CD4-positive, alpha-beta T cell treated with Interleukin-15 for 1 hour (primary cell): Measurements from ENCODE around the gene GLIPR1L1.
"Not testable (repeated sequence)": the region's sequence is repeated elsewhere in the genome, so short reads cannot be mapped to it uniquely, and the experiment has no call there.

Experiments used
- DNase-seq: peaks from one replicate; pipeline ENCODE4 v3.0.0-alpha.2; 2020

Gene GLIPR1L1

GRCh38 chr12:75334384-75335030 lies at the start of gene GLIPR1L1:
GLIPR1L1 (plus strand) TSS chr12:75334670; CDS start chr12:75334729, 59 bp downstream.
- peak; percentile 78 for DNase-seq

- no peak for DNase-seq
Observed at GRCh38 chr12:75288860-75289259, 45.6 kb upstream of the GLIPR1L1 start.

- no peak for DNase-seq
Observed at GRCh38 chr12:75289753-75290152, 44.7 kb upstream of the GLIPR1L1 start.

- no peak for DNase-seq
Observed at GRCh38 chr12:75291014-75291413, 43.5 kb upstream of the GLIPR1L1 start.

GRCh38 chr12:75294336-75294735 lies 40.1 kb upstream of the GLIPR1L1 start:
- no peak for DNase-seq

- DNase-seq, result no peak
Observed at GRCh38 chr12:75294797-75295196, 39.7 kb upstream of the GLIPR1L1 start.

GRCh38 chr12:75302225-75302624 lies 32.2 kb upstream of the GLIPR1L1 start:
- no peak for DNase-seq

- no peak for DNase-seq
Observed at GRCh38 chr12:75302781-75303180, 31.7 kb upstream of the GLIPR1L1 start.

- DNase-seq, result no peak
Observed at GRCh38 chr12:75305412-75306332, 28.8 kb upstream of the GLIPR1L1 start.

GRCh38 chr12:75308279-75308678 lies 26.2 kb upstream of the GLIPR1L1 start:
- DNase-seq, result no peak

- no peak for DNase-seq
Observed at GRCh38 chr12:75311369-75311768, 23.1 kb upstream of the GLIPR1L1 start.

- DNase-seq, result no peak
Observed at GRCh38 chr12:75315518-75315917, 19.0 kb upstream of the GLIPR1L1 start.

GRCh38 chr12:75317784-75318183 lies 16.7 kb upstream of the GLIPR1L1 start:
- DNase-seq, result no peak

GRCh38 chr12:75322464-75322863 lies 12.0 kb upstream of the GLIPR1L1 start:
- no peak for DNase-seq

- DNase-seq, result no peak
Observed at GRCh38 chr12:75323663-75324062, 10.8 kb upstream of the GLIPR1L1 start.

- DNase-seq, result no peak
Observed at GRCh38 chr12:75327642-75328041, 6.8 kb upstream of the GLIPR1L1 start.

GRCh38 chr12:75329918-75330826 lies 4.3 kb upstream of the GLIPR1L1 start, which contains the start of gene CAPS2:
CAPS2 (minus strand) TSS chr12:75330324; CDS start chr12:75326498, 3,826 bp downstream.
- peak; percentile 67 for DNase-seq

GRCh38 chr12:75337905-75338304 lies 3.4 kb downstream of the GLIPR1L1 start:
- no peak for DNase-seq

GRCh38 chr12:75341873-75342272 lies 7.4 kb downstream of the GLIPR1L1 start:
- no peak for DNase-seq

- no peak for DNase-seq
Observed at GRCh38 chr12:75345531-75345930, 11.1 kb downstream of the GLIPR1L1 start.

- not testable (repeated sequence) for DNase-seq
Observed at GRCh38 chr12:75346215-75346614, 11.7 kb downstream of the GLIPR1L1 start.

GRCh38 chr12:75349946-75350345 lies 15.5 kb downstream of the GLIPR1L1 start:
- no peak for DNase-seq

GRCh38 chr12:75350413-75350812 lies 15.9 kb downstream of the GLIPR1L1 start:
- DNase-seq, result no peak
